Transverse colon (tissue), 4 donors: ENCODE results near the gene HEXD.

Source experiments
- EP300 ChIP-seq: sonication (generic); formaldehyde crosslinking; IDR thresholded peaks from one replicate; pipeline ENCODE4 v1.6.1; 2017; ENCODE audit warnings: antibody characterized with exemption, low read depth
- POLR2A ChIP-seq: fragments of 450-650 bp; IDR thresholded peaks from one replicate; pipeline ENCODE4 v1.6.1; 2016; ENCODE audit warnings: antibody characterized with exemption, mild to moderate bottlenecking, moderate library complexity
- POLR2AphosphoS5 ChIP-seq, 3 donors: sonication (generic); formaldehyde crosslinking; IDR thresholded peaks; one replicate each; pipeline ENCODE4 v1.6.1; 2016; ENCODE audit warnings: antibody characterized with exemption in 3 of 3
- TF ChIP-seq, protein P1 (sequence below), 5 experiments: fragments of 200-600 bp in 3 of 5; fragments of 450-650 bp in 2 of 5; sonication (generic) in 3 of 5; IDR thresholded peaks; 1 replicate in 2 of 5; 2 replicates in 3 of 5; pipeline ENCODE4 v1.5.1; 2016 to 2017; ENCODE audit warnings: antibody characterized with exemption in 5 of 5, inconsistent platforms in 3 of 5, mild to moderate bottlenecking in 2 of 5, moderate library complexity in 1 of 5

DNA sequence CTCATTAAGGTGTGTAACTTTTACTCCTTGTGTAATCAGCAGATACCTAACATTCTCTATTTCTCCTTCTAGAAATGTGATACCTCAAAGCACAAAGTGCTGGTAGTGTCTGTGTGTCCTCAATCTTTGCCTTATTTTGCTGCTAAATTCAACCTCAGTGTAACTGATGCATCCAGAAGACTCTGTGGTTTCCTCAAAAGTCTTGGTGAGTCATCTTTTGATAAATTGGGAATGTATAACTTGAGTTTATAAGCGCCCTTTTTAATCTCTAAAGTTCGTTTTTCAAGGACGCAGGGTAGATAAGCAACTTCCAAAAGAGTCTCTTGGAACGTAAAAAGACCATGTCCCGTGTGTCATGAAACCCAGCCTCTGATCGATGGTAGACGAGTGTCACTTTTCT, 50.5 kb downstream of the HEXD start:
- TF ChIP-seq, protein P1, sequence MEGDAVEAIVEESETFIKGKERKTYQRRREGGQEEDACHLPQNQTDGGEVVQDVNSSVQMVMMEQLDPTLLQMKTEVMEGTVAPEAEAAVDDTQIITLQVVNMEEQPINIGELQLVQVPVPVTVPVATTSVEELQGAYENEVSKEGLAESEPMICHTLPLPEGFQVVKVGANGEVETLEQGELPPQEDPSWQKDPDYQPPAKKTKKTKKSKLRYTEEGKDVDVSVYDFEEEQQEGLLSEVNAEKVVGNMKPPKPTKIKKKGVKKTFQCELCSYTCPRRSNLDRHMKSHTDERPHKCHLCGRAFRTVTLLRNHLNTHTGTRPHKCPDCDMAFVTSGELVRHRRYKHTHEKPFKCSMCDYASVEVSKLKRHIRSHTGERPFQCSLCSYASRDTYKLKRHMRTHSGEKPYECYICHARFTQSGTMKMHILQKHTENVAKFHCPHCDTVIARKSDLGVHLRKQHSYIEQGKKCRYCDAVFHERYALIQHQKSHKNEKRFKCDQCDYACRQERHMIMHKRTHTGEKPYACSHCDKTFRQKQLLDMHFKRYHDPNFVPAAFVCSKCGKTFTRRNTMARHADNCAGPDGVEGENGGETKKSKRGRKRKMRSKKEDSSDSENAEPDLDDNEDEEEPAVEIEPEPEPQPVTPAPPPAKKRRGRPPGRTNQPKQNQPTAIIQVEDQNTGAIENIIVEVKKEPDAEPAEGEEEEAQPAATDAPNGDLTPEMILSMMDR (IDR thresholded peaks at IDR 0.05), result no peak
- TF ChIP-seq POLR2AphosphoS5 (IDR thresholded peaks at IDR 0.05) (no peak), POLR2A (no peak), EP300 (no peak)
